GM21717 (cell line): ENCODE measurements around the gene PLEKHA7.
"Not testable (repeated sequence)": the region's sequence is repeated elsewhere in the genome, so short reads cannot be mapped to it uniquely, and the experiment has no call there.

Experiments used
- ATAC-seq: cut with Tn5 transposase; IDR thresholded peaks from one replicate; pipeline ENCODE4 v1.9.1; 2021; ENCODE audit warnings: mild to moderate bottlenecking, moderate library complexity; ENCODE audit not compliant: unreplicated experiment

PLEKHA7 gene

DNA sequence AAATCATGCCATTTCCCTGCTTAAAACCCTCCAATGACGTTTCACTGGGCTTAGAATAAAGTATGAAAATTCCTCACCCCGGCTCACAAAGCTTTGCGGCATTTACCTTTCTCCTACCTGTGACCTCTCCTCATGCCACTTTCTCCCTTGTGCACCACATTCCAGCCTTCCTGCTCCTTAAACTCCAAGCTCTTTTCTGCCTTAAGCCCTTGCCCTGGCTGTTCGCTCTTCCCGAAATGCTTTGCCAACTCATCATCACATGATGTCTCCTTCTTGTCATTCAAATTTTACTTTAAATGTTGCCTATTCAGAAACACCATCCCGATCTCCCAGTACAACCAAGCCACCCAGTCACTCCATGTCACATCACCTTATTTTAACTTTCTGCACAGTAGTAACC, 2.0 kb downstream of the PLEKHA7 start:
- no peak for ATAC-seq

DNA sequence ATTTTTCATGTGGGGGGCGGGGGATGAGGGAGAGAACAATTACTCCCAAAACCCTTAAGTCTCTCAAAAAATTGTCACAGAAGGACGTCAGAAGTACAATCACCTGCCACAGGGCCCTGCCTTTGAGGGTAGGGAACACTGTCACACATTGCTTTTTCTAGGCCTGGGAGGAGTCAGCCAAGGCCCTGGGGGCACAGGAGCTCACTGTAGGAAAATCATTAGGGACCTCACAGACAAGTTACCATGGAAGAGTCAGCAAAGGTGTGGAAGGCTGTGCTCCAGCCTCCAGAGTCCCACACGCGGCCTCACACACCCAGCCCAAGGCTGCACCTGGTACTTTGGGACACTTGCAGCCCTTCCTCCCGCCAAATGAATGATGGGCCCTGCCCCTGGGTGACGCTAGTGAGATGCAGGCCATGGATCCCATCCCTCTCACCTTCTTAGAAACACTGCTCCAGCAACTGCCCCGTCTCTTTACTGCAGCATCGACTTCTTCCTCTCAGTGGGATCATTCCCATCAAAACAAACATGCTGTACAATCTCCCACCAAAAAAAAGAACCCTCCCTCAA, 3.3 kb downstream of the PLEKHA7 start:
- no peak for ATAC-seq

DNA sequence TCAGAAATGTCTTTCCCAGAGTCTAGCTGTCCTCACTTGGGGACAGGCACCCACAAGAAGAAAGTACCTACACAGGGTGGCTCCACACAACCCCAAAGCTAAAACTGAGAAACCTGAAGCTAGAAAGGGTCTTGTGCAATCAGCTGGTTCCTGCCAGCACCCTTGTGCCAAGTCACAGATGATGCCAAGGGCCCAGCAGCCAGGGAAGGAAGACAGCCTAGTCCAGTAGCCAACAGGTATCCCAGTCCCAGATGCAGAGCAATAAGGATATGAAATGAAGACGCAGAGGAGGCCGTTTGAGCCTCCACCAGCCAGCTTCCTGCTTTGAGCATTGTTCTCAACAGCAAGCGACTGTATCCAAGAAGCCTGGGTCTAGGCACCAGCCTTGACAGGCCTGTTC, 6.1 kb downstream of the PLEKHA7 start:
- no peak for ATAC-seq

DNA sequence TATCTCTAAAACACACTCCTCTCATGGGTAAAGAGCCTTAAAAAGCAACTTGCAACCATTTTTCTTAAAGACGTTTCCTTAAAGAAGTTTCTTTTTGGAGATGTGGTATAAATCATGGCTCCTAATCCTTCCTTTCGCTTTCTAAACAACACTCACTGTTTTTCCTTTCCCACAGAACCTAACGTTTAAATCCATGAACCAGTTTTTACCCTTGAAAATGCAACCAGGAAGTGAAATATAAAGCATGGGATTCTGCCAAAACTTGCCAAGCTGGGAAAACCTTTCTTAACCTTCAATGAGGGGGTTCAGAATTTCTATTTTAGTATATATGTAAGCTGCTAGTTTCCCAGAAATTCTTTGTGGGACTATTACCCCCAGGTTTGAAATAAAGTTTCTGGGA, 8.6 kb downstream of the PLEKHA7 start:
- no peak for ATAC-seq

DNA sequence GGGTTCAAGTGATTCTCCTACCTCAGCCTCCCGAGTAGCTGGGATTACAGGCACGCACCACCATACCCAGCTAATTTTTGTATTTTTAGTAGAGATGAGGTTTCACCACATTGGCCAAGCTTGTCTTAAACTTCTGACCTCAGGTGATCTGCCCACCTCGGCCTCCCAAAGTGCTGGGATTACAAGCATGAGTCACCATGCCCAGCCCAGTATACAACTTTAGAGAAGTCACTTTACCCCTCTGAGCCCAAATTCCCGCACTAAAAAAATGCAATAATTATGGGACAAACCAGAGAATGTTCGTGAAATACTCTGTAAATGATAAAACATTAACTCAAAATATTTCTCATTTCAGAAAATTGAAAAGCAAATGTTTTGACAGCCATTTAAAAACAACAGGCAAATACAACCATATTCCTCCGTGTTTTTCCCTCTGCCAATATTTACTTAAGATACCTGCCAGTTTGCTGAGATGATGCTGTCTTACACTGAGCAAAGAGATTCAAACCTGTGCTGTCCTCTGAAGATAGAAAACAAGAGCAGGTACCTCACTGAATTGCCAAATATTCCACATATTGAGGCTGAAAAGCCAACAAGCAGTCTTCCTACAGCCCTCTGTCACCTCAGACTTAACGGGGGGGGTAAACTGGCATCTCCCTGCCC, 9.6 kb downstream of the PLEKHA7 start:
- no peak for ATAC-seq

DNA sequence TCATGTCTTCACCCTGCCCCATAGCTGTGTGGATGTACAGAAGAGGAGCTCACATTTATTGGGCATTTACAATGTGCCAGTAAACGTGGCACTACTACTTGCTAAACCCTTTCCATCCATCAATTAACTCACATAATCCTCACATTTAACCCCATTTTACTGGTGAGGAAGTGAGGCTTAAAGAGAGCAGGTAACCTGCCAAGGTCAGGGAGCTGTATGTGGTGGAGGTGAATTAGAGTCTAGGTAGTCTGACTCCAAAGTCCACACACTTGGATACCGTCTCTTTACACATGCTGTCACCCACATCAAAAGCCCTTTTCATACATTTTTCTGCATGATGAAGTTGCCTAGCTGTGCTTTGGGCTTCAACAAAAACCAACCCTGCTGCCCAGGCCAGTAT, 10.8 kb downstream of the PLEKHA7 start:
- no peak for ATAC-seq

DNA sequence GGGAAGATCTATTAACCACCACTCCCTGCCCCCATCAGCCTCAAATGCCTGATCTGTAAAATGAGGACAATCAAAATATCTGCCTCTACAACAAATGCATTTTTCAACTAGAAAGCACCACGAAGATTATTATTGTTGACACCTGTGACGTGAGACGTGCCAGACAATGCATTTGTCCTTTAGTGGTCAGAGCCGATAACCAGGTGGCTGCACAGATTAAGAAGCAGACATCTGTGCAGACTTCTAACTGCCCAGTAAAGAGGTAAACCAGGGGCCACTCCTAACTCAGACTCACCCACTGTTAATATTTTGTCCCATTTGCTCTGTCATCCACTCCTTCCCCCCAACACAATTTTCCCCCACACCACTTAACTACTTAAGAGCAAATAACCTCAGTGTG, 11.7 kb downstream of the PLEKHA7 start:
- no peak for ATAC-seq

DNA sequence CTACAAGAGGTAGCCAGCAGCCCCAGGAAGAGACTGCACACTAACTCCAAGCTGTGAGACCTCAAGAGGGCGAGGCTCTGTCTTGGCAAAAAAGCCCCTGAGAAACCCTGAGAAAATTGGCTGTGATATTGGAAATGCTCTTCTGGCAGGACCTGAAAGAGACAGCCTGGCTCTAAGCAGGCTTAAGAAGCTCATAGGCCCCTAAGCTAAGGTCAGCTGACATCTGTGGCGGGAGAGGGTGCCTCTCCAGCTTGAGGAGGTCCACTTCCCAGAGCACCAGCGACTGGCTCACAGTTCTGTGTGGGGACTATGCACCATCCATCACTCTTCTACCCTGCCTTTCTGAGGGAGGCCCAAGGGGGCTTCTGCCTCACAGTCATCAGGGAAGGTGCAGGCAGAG, 12.4 kb downstream of the PLEKHA7 start:
- no peak for ATAC-seq

DNA sequence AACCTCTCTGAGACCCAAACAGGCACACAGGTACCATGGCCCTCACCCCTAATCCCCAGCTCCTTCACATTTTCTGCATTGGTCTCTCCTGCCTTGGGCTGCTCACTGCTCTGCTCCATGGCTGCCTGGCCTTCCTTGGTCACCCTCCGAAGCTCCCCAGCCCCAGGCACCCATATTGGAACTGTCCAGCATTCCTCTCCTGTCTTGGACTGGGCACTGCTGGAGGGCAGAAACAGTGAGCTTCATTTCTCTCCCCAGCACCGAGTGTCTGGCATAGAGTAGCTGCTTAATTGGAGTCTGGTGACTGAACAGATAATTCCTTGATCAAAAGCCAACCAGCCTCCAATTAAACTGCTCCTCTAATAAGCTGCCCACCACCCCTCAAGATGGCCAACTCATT, 13.2 kb downstream of the PLEKHA7 start:
- ATAC-seq = no peak

DNA sequence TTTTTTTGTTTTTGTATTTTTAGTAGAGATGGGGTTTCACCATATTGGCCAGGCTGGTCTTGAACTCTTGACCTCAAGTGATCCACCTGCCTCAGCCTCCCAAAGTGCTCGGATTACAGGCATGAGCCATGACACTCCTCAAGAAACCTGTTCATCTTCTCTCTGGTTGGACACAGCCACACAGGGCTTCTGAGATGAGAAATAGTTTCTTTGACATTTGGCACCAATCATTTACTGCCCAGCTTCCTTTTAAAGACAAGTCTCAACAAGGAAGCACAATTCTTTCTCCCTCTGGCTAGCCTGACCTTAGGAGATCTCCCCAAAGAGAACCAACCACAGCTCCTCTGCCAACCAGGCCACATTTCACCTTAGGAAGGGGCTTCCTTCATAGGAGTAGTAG, 14.0 kb downstream of the PLEKHA7 start:
- ATAC-seq = not testable (repeated sequence)

DNA sequence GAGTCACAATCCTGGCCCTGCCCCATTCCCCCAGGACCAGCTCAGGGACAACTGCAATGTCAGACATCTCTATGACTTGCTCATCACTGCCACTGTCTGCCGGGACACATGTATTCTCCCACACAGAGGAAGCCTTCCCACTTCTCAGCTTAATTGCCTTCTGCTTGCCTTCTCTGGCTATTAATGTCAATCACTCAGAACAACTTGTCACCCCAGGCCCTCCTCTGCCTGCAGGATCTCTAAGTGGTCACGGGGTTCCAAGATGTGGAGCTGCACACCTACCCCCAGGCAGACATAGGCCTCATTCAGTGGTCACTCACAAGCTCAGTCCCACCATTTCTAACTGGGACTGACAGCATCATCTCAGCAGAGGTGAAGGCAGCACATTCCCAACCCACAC, 15.1 kb downstream of the PLEKHA7 start:
- ATAC-seq = no peak

DNA sequence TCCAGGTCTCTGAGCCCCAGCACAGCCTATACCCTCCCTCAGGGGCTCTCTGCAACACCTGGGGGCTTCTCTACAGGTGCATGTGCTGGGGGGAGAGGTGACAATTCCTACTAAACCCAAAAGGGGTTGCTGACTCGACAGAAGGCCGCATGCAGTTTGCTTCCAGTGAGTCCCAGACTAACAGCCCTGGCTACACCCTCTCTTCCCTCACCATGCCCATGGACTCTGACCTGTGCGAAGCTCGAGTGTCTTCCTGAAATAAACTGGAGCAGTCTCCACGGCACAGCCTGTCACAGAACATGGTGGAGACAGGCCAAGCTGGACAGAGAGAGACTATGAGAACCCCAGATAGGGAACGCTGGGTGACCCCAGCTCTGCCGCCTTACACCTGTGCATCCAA, 16.6 kb downstream of the PLEKHA7 start:
- ATAC-seq = no peak

DNA sequence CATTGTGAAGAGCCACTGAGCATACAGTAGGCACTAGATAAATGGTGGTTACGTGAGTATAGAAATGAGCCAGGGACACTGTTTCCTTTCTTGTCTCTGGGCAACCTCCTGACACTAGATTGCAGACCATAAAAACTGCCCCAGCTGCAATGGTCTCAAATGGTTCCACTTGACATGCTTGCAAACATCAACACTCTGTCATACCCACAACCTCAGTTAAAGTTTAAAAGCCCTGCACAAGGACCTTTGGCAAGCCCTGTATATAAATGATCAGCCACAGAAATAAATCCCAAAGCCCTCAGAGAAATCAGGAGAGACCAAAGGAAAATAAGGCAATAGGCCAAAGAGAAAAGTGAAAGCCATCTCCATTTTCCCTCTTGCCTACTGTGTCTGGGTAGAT, 20.7 kb downstream of the PLEKHA7 start:
- ATAC-seq = no peak

DNA sequence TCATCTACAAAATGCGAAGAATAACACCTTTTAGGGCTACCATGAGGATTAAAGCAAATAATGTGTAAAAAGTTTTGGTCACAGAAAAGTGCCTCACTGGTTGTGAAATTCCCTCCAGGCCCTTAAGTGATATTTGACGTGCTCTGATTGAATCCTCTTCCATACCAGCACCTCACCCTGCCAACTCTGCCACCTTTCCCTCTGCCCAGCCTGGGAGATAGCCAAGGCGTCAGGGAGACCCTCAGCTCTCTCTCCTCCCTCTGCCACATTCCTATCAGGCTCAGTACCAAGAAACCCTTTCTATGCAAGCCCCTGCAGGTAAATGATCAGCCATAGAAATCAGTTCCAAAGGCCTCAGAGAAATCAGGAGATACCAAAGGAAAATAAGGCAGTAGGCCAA, 21.4 kb downstream of the PLEKHA7 start:
- ATAC-seq = no peak

DNA sequence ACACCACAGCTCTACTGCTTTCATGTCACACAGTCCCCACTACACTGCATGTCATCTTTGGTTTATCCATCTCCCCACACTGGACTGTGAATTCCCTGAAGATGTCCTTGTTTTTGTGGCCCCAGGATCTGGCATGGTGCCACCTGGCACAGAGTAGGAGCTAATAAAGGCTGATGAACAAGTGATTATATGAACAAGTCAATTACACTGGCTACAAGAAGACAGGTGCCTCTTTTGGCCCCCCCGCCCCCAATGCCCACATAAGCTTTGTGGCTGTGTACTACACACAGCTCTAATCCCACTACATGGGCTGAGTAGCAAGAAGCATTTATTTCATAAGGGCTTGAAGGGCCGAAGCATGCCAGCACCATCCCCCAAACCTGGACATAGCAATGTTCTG, 24.7 kb downstream of the PLEKHA7 start:
- ATAC-seq = no peak

DNA sequence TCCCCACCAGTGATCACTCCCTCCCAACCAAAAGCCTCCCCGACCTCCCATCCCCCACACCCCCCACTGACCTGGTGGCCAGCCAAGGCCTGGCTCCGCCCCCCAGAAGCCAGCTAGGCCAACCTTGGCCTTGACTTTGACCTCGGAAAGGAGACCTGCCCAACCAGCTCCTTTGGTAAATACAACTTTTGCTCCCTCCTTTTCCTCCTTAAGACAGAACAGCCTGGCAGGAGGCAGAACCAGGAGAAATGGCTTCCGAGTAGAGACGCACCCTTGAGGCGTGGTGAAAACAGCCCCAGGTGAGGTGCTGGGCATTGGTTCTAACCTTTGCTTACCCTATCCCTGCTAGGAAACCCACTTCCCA, 27.0 kb downstream of the PLEKHA7 start:
- no peak for ATAC-seq

DNA sequence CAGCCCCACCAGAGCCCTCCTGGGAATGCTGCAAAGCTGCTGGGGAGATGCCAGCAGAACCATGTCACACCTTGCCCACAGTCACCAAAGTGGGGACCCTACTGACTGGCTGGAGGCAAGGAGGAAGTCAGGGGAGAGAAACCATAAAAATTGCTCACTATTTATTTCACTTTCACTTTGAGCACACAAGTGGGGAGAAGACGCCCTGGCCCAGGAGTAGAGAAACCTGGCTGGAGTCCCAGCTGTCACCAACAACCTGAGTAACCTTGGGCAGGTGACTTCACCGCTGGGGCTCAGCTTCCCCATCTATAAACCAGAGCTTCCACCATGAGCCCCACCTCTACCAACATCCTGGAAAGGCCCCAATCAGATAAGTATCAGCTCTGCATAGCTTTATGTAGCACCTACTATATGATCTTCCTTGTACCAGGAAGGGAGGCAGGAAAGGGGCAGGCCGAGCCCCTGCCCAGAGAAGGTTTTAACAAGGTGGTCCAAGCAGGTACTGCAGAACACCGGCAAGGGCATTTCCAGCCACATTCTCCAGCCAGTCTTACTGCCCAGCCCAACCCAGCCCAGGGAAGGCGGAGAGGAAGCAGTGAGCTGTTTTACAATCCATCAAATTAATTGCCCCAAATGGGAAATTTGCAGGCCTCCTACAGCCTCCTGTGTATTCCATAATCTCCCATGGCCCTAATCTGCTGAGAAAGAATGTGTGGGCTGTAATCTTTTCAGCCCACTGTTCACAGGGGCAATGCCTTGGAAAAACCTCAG, 27.6 kb downstream of the PLEKHA7 start:
- ATAC-seq = peak; percentile 98

DNA sequence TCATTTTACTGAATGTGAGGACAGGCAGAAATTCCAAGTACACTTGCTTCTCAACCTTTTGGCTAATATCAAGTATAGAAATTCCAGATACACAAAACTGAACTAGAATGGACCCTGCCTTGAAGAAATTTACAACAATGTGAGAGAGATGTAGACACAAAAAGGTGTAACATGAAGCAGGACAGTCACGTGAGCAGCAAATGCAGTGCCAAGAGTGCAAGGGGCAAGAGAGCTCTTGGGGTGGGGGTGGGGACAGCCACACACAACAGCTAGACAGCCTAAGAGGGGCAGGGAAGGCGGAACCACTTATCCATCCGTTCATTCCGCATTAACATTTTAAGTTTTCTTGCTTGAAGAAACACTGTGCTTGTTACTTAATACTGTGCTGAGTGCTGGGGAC, 28.9 kb downstream of the PLEKHA7 start:
- ATAC-seq = no peak

DNA sequence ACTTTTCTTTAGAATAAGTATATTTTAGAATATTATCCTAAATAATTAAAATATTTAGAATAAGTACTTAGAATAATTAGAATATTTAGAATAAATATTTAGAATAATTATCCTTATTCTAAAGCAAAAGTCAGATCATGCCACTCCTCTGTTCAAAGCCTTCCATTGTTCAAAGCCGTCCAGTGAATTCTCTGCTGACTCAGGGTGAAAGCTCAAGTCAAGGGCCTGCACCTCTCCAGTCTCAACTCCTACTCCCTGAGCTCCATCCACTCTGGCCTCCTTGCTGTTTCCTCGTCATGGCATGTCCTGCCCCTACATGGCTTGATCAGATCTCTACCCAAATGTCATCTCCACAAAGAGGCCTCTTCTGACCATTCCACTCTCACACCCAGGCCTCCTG, 30.0 kb downstream of the PLEKHA7 start:
- ATAC-seq = no peak

DNA sequence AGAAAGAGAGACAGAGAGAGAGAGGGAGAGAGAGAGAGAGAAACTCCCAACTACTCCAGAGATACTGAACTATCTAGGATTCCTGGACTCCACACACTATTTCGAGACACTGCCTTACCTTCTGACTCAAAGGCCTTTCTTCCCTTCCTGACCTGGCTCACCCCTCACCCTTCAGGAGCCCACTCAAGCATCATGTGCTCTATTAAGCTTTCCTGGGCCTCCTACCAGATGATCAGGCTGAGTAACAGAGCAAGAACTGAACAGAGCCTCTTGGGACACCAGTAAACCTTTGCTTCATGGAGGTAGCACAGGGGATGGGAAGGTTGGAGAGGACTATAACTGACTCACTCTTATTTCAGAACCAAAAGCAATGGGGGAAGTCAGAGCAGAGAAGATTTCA, 31.4 kb downstream of the PLEKHA7 start:
- no peak for ATAC-seq

DNA sequence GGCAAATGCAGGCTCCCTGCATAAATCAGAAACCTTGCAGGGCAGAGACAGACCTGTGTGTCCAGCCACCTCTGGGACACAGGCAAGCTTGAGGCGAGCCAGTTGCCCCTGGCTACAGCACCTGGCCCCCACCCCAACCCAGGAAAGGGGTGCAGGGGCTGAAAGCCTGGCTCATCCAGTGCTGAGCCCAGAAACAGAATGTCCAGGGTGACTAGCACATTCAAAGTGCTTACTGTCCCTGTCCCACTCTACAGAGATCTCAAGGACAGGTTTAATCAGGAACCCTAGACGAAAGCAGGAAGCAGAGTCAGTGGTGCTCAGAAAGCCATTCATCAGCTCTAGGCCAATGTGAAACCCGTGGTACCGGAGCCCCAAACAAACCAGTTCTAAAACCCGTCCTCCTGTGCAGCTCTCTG, 31.9 kb downstream of the PLEKHA7 start:
- ATAC-seq = no peak

DNA sequence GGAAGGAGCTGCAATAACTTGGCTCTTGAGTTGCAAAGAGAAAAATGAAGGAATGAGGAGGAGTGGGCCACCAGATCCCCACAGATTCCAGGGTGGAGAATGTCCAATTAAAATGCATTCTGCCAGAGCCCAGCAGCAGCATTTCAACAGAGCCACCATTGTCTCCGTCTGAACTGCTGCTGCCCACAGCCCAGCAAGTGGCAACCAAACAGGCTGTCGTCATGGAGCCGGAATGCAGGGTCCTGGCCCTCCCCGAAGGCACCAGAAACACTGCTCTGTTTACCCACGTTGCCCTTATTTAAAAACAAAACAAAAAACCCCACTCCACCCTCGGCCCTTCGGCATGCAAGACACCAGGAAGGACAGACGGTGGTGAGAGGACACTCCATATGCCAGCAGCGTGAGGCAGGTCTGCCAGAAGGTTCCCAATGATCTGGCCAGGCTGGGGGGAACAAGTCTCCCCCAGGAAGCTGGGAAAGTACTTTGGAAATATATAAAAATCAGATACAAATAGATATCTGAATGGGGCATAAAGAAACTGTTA, 32.5 kb downstream of the PLEKHA7 start:
- no peak for ATAC-seq
